Retinal pigment epithelial cell (primary cell): Measurements from ENCODE around the gene UPF3A.
"Not testable (repeated sequence)": the region's sequence is repeated elsewhere in the genome, so short reads cannot be mapped to it uniquely, and the experiment has no call there.

Source experiments
- DNase-seq: peaks from one replicate; pipeline ENCODE4 v3.0.0-alpha.2; 2010; ENCODE audit warnings: low read depth
- H3K4me3 ChIP-seq: 2 replicates; pipeline ENCODE4 v1.5.1; 2011; ENCODE audit warnings: mild to moderate bottlenecking, low read length, control low read depth, moderate library complexity
- TF ChIP-seq, protein P1 (sequence below): conservative IDR thresholded peaks from 2 replicates; pipeline ENCODE4 v1.5.1; 2011; ENCODE audit warnings: low read depth, low read length, control low read depth, inconsistent platforms

The UPF3A gene

GRCh38 chr13:114263578-114263977 lies 17.8 kb upstream of the UPF3A start:
- H3K4me3 ChIP-seq: no peak overlapping the region
- no peak for DNase-seq
- TF ChIP-seq, protein P1, sequence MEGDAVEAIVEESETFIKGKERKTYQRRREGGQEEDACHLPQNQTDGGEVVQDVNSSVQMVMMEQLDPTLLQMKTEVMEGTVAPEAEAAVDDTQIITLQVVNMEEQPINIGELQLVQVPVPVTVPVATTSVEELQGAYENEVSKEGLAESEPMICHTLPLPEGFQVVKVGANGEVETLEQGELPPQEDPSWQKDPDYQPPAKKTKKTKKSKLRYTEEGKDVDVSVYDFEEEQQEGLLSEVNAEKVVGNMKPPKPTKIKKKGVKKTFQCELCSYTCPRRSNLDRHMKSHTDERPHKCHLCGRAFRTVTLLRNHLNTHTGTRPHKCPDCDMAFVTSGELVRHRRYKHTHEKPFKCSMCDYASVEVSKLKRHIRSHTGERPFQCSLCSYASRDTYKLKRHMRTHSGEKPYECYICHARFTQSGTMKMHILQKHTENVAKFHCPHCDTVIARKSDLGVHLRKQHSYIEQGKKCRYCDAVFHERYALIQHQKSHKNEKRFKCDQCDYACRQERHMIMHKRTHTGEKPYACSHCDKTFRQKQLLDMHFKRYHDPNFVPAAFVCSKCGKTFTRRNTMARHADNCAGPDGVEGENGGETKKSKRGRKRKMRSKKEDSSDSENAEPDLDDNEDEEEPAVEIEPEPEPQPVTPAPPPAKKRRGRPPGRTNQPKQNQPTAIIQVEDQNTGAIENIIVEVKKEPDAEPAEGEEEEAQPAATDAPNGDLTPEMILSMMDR: no peak

DNA sequence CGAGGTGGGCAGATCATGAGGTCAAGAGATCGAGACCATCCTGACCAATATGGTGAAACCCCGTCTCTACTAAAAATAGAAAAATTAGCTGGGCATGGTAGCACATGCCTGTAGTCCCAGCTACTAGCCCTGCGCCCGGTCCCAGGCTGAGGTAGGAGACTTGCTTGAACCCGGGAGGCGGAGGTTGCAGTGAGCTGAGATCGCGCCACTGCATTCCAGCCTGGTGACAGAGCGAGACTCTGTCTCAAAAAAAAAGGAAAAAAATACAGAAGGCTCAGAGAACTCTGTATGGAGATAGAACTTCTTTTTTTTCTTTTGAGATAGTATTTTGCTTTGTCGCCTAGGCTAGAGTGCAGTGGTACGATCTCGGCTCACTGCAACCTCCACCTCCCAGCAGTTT lies 17.1 kb upstream of the UPF3A start:
- not testable (repeated sequence) for H3K4me3 ChIP-seq, DNase-seq

GRCh38 chr13:114264886-114265611 lies 16.4 kb upstream of the UPF3A start:
- no peak for DNase-seq
- H3K4me3 ChIP-seq: no peak overlapping the region
- TF ChIP-seq, protein P1: no peak

- DNase-seq: no peak
- no peak overlapping the region for H3K4me3 ChIP-seq
- TF ChIP-seq, protein P1: no peak
These were observed 15.2 kb upstream of the UPF3A start for GRCh38 chr13:114266241-114266640.

- DNase-seq: no peak
- no peak overlapping the region for H3K4me3 ChIP-seq
- TF ChIP-seq, protein P1: no peak
These were observed 12.8 kb upstream of the UPF3A start for GRCh38 chr13:114268344-114269280.

GRCh38 chr13:114269281-114269770 lies 12.1 kb upstream of the UPF3A start:
- no peak for DNase-seq
- TF ChIP-seq, protein P1: no peak

DNA sequence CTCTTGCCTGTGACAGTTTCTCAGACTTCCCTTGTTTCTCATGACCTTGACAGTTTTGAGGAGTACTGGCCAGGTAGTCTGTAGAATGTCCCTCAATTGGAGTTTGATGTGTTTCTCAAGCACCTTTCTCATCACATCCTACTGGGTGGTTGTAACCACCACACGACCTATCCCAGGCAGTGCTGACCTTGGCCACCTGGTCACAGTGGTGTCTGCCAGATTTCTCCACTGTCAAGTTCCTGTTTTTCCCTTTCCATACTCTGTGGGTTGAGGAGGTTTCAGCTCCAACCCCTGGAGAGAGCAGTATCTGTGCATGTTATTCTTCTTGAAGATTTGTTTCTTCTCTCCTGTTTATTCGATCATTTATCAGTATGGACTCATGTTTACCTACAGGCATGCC lies 8.4 kb upstream of the UPF3A start:
- TF ChIP-seq, protein P1: no peak
- no peak for DNase-seq
- no peak overlapping the region for H3K4me3 ChIP-seq

More at GRCh38 chr13:114269281-114269770, 12.1 kb upstream of the UPF3A start:
- no peak overlapping the region for H3K4me3 ChIP-seq
